ENCODE results near the gene ATP1A4. TPM values are rescaled to one million over a fixed set of nuclear protein-coding genes. Genes with fewer than 3 reads are reported as not detected.

Gene ATP1A4
- total and polyA plus RNA-seq, 3 experiments from 2014 or later: not detected

GRCh38 chr1:160130939-160131338 is 20.5 kb upstream of the ATP1A4 start:
- Histone ChIP-seq H3K9me3 (ENCODE audit: low read length) (no peaks in the 10 kb centered on the region), H3K36me3 (ENCODE audit: insufficient read depth, low read length) (no peaks in the 10 kb centered on the region), H3K4me1 (ENCODE audit: insufficient read depth, low read length) (no peaks in the 10 kb centered on the region), H3K4me3 (ENCODE audit: low read length) (no peak overlapping the region), H3K27ac (ENCODE audit: low read depth, low read length) (no peak overlapping the region), H3K27me3 (ENCODE audit: insufficient read depth, low read length, poor library complexity, severe bottlenecking) (no peaks in the 10 kb centered on the region)
- ChIA-PET CTCF (no interaction called here), POLR2A (interaction anchor here (0.7 kb wide), 1 partner anchor 61 kb away, joined by 3 read pairs; the partner anchor contains the start of gene KCNJ10)
- Mint-ChIP-seq H3K4me3 (no peak overlapping the region), H3K4me1 (no peaks in the 10 kb centered on the region), H3K36me3 (no peaks in the 10 kb centered on the region), H3K27ac (no peak overlapping the region), H3K27me3 (peaks cover 5 to 28% of the 10 kb centered on the region in 2 donors), H3K9me3 (peaks cover 0 to 2% (median 0%) of the 10 kb centered on the region in 5 donors)
- DNase-seq: no peak

DNA sequence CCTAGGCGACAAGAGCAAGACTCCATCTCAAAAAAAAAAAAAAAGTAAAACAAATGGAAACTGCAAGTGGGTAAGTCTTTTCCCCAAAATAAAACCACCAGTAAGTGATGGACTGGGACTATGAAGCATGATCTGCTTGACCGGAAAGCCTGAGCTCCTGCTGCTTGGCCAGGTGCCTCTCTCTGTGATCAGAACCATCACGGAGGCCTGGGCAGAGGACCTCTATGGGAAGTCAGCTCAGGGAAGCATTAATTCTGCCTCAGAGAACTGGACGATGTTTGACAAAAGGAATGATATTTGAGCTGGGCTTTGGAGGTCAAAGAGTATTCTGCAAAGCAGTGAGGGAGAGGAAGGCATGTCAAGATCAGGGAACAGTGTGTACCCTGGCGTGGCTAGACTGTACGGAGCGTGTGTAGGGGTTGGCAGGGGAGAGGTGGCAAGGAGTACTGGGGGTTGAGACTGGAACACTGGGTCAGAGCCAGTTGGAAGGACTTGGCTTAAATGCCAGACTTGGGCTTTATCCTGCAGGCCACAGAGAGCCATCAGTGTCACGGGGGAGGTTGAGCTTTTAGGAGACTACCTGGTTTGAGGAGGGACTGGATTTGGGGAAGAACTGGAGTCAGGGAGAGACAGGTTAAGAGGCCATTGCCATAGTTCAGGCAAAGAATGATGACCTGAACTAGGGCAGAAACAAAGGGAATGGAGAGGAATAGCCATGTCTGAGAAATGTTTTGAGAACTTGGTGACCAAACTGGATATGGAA is 19.4 kb upstream of the ATP1A4 start:
- H3K9me3 Mint-ChIP-seq: peaks cover 0 to 2% (median 0%) of the 10 kb centered on the region in 5 donors
- H3K4me3 Mint-ChIP-seq: no peak overlapping the region
- no peak for DNase-seq
- no peak overlapping the region for H3K27ac Mint-ChIP-seq
- CTCF ChIA-PET: no interaction called here
- H3K4me1 Mint-ChIP-seq: no peaks in the 10 kb centered on the region
- Histone ChIP-seq H3K9me3 (ENCODE audit: low read length) (no peaks in the 10 kb centered on the region), H3K36me3 (ENCODE audit: insufficient read depth, low read length) (no peaks in the 10 kb centered on the region), H3K27me3 (ENCODE audit: insufficient read depth, low read length, poor library complexity, severe bottlenecking) (no peaks in the 10 kb centered on the region), H3K4me1 (ENCODE audit: insufficient read depth, low read length) (no peaks in the 10 kb centered on the region), H3K4me3 (ENCODE audit: low read length) (no peak overlapping the region), H3K27ac (ENCODE audit: low read depth, low read length) (no peak overlapping the region)
- POLR2A ChIA-PET: interaction anchor here (0.7 kb wide), 1 partner anchor 62 kb away, joined by 3 read pairs; the partner anchor contains the start of gene KCNJ10
- peaks cover 5 to 28% of the 10 kb centered on the region in 2 donors for H3K27me3 Mint-ChIP-seq
- no peaks in the 10 kb centered on the region for H3K36me3 Mint-ChIP-seq

DNA sequence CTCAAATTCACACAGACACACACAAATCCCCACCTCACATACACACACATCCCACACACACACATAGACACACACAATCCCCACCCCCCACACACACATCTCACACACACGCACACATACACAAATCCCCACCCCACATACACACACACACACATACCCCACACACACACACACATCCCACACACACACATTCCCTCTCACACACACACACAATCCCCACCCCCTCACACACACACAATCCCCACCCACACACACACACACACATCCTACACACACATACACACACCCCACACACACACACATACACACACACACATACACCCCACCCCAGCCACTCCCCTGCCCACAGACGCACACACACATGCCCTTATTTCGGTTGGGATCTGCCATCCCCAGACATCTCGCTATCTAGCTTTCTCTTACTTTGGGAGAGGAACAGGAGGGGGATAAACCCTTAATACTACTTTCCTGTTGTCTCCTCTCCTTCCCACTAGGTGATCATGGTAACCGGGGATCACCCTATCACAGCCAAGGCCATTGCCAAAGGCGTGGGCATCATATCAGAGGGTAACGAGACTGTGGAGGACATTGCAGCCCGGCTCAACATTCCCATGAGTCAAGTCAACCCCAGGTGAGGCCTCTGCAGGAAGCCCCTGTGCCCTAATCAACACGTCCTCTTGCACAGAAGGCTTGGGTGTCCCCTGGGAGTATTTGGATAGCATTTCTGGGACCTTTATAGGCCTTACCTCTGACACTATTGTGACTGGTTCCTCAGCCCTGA is 17.2 kb upstream of the ATP1A4 start:
- Histone ChIP-seq H3K4me3 (ENCODE audit: low read length) (no peak overlapping the region), H3K4me1 (ENCODE audit: insufficient read depth, low read length) (no peaks in the 10 kb centered on the region), H3K27ac (ENCODE audit: low read depth, low read length) (no peak overlapping the region), H3K27me3 (ENCODE audit: insufficient read depth, low read length, poor library complexity, severe bottlenecking) (no peaks in the 10 kb centered on the region), H3K9me3 (ENCODE audit: low read length) (no peaks in the 10 kb centered on the region), H3K36me3 (ENCODE audit: insufficient read depth, low read length) (no peaks in the 10 kb centered on the region)
- ChIA-PET POLR2A (no interaction called here), CTCF (no interaction called here)
- Mint-ChIP-seq H3K4me1 (no peaks in the 10 kb centered on the region), H3K9me3 (peaks cover 0 to 2% (median 0%) of the 10 kb centered on the region in 5 donors), H3K27me3 (peaks cover 9 to 20% of the 10 kb centered on the region in 2 donors), H3K4me3 (no peak overlapping the region), H3K36me3 (no peaks in the 10 kb centered on the region), H3K27ac (no peak overlapping the region)
- no peak for DNase-seq

DNA sequence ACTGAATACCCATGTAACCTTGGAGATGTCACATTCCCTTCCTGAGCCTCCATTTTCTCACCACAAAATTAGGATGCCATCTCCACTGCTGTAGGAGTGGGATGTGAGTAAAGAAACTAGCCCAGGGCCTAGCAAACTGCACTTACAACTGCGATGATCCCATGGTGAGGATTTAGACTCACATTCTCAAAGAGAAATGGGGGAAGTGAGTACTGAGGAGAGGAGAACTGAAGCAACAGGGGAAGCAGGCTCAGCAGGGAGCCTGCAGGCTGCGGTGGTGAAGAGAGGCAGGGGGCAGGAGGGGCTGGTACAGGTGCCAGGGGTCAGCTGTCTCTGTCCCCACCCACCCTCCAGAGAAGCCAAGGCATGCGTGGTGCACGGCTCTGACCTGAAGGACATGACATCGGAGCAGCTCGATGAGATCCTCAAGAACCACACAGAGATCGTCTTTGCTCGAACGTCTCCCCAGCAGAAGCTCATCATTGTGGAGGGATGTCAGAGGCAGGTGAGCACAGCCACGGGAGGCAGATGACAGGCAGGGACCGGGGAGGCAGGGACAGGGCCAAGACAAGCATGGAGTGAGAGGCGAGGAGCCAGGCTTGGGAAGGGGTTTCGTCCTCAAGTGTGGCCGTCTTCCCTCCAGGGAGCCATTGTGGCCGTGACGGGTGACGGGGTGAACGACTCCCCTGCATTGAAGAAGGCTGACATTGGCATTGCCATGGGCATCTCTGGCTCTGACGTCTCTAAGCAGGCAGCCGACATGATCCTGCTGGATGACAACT is 16.4 kb upstream of the ATP1A4 start:
- ChIA-PET CTCF (no interaction called here), POLR2A (no interaction called here)
- H3K4me3 ChIP-seq (ENCODE audit: low read length): no peak overlapping the region
- H3K36me3 ChIP-seq (ENCODE audit: insufficient read depth, low read length): no peaks in the 10 kb centered on the region
- Mint-ChIP-seq H3K9me3 (peaks cover 0 to 2% (median 0%) of the 10 kb centered on the region in 5 donors), H3K4me1 (no peaks in the 10 kb centered on the region), H3K36me3 (no peaks in the 10 kb centered on the region), H3K4me3 (no peak overlapping the region), H3K27ac (no peak overlapping the region), H3K27me3 (peaks cover 12 to 18% of the 10 kb centered on the region in 2 donors)
- no peaks in the 10 kb centered on the region for H3K4me1 ChIP-seq (ENCODE audit: insufficient read depth, low read length)
- H3K27ac ChIP-seq (ENCODE audit: low read depth, low read length): no peak overlapping the region
- no peak for DNase-seq
- H3K9me3 ChIP-seq (ENCODE audit: low read length): no peaks in the 10 kb centered on the region
- no peaks in the 10 kb centered on the region for H3K27me3 ChIP-seq (ENCODE audit: insufficient read depth, low read length, poor library complexity, severe bottlenecking)

DNA sequence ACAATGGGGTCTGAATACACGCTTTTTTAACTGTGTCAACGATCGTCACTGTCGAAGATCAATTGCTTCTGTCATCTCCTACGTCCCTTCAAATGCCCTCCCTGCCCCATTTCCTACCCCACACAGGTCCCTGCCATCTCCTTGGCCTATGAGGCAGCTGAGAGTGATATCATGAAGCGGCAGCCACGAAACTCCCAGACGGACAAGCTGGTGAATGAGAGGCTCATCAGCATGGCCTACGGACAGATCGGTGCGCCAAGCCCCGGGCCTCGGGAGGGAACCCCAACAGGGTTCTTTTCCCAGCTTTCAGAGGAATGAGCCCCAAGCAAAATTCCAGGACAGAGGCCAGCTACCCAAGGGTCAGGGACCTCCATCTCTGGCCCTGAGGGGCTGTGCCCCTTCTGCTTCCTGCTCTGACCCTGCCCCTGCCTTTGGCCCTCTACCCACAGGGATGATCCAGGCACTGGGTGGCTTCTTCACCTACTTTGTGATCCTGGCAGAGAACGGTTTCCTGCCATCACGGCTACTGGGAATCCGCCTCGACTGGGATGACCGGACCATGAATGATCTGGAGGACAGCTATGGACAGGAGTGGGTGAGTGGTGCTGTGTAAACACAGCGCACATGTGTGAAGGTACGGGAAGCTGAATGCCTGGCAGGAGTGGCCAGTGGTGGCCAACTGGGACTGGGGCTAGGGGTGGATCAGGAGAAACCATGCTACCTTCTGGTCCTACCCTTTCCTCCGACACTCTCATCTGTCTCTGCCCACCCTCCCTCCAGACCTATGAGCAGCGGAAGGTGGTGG is 15.1 kb upstream of the ATP1A4 start:
- Mint-ChIP-seq H3K27me3 (peaks cover 15 to 19% of the 10 kb centered on the region in 2 donors), H3K27ac (no peak overlapping the region), H3K9me3 (peaks cover 0 to 2% (median 0%) of the 10 kb centered on the region in 5 donors), H3K4me1 (no peaks in the 10 kb centered on the region), H3K36me3 (no peaks in the 10 kb centered on the region), H3K4me3 (no peak overlapping the region)
- Histone ChIP-seq H3K9me3 (ENCODE audit: low read length) (no peaks in the 10 kb centered on the region), H3K27me3 (ENCODE audit: insufficient read depth, low read length, poor library complexity, severe bottlenecking) (no peaks in the 10 kb centered on the region), H3K27ac (ENCODE audit: low read depth, low read length) (no peak overlapping the region), H3K4me1 (ENCODE audit: insufficient read depth, low read length) (no peaks in the 10 kb centered on the region), H3K4me3 (ENCODE audit: low read length) (no peak overlapping the region), H3K36me3 (ENCODE audit: insufficient read depth, low read length) (no peaks in the 10 kb centered on the region)
- ChIA-PET CTCF (no interaction called here), POLR2A (no interaction called here)
- no peak for DNase-seq

GRCh38 chr1:160136926-160137200 is 14.5 kb upstream of the ATP1A4 start:
- no peak for DNase-seq
- POLR2A ChIA-PET: no interaction called here
- H3K9me3 Mint-ChIP-seq: peaks cover 0 to 2% (median 0%) of the 10 kb centered on the region in 5 donors

DNA sequence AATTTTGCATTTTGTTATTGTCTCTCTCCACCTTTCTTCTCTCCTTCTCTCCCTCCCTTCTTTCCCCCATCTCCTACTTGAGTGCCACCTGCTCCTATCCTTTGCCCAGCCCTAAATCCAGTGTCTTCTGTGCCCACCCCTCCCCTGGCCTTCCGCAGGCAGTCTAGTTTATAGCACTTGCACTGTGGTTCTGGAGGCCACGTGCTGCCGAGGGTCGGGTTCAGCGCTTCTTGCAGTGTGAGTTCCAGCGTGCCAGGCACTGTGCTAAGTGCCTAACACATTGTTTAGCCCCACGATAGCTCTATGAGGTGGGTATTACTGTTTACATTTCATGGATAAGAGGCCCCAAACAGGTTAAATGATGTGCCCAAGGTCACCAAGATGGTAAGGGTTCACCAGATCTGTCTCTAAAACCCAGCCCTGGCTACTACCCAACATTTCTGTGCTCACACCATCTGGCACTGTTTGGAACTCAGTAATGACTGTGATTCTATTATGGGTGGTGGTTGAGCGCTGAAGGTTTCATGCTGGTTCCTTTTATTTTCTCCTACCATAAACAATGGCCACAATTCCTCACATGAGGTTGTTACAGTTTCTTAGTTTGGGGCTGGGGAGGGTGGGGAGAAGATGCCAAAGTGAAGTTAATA is 14.1 kb upstream of the ATP1A4 start:
- Histone ChIP-seq H3K27me3 (ENCODE audit: insufficient read depth, low read length, poor library complexity, severe bottlenecking) (no peaks in the 10 kb centered on the region), H3K36me3 (ENCODE audit: insufficient read depth, low read length) (no peaks in the 10 kb centered on the region), H3K4me1 (ENCODE audit: insufficient read depth, low read length) (no peaks in the 10 kb centered on the region), H3K4me3 (ENCODE audit: low read length) (no peak overlapping the region), H3K27ac (ENCODE audit: low read depth, low read length) (no peak overlapping the region), H3K9me3 (ENCODE audit: low read length) (no peaks in the 10 kb centered on the region)
- no peak for DNase-seq
- peaks cover 21 to 24% of the 10 kb centered on the region in 2 donors for H3K27me3 Mint-ChIP-seq
- no peaks in the 10 kb centered on the region for H3K36me3 Mint-ChIP-seq
- no peak overlapping the region for H3K4me3 Mint-ChIP-seq
- H3K4me1 Mint-ChIP-seq: no peaks in the 10 kb centered on the region
- ChIA-PET POLR2A (no interaction called here), CTCF (no interaction called here)
- H3K27ac Mint-ChIP-seq: no peak overlapping the region
- H3K9me3 Mint-ChIP-seq: peaks cover 0 to 2% (median 0%) of the 10 kb centered on the region in 5 donors

More at GRCh38 chr1:160136926-160137200, 14.5 kb upstream of the ATP1A4 start:
- Histone ChIP-seq H3K4me3 (ENCODE audit: low read length) (no peak overlapping the region), H3K4me1 (ENCODE audit: insufficient read depth, low read length) (no peaks in the 10 kb centered on the region), H3K9me3 (ENCODE audit: low read length) (no peaks in the 10 kb centered on the region), H3K27me3 (ENCODE audit: insufficient read depth, low read length, poor library complexity, severe bottlenecking) (no peaks in the 10 kb centered on the region), H3K36me3 (ENCODE audit: insufficient read depth, low read length) (no peaks in the 10 kb centered on the region), H3K27ac (ENCODE audit: low read depth, low read length) (no peak overlapping the region)
- Mint-ChIP-seq H3K36me3 (no peaks in the 10 kb centered on the region), H3K27ac (no peak overlapping the region), H3K4me3 (no peak overlapping the region), H3K27me3 (peaks cover 20 to 23% of the 10 kb centered on the region in 2 donors), H3K4me1 (no peaks in the 10 kb centered on the region)
- CTCF ChIA-PET: no interaction called here

Measured in CD8-positive, alpha-beta memory T cell (primary cell).